HFFc6 (cell line): ENCODE data around the gene LXN. TPM values are rescaled to one million over a fixed set of nuclear protein-coding genes. Genes with fewer than 3 reads are reported as not detected.

ENCODE experiments used
- DNase-seq: peaks from one replicate; pipeline ENCODE4 v3.0.0-alpha.2; 2018
- H3K27ac Mint-ChIP-seq: 2 replicates; pipeline ENCODE4 v1.8.0; 2020; ENCODE audit warnings: mild to moderate bottlenecking, mixed read lengths
- H3K27me3 Mint-ChIP-seq: 2 replicates; pipeline ENCODE4 v1.8.0; 2021; ENCODE audit warnings: mild to moderate bottlenecking, moderate library complexity, mixed read lengths; ENCODE audit not compliant: insufficient read depth
- H3K36me3 Mint-ChIP-seq: 2 replicates; pipeline ENCODE4 v1.8.0; 2021; ENCODE audit warnings: low read depth, mixed read lengths
- H3K4me1 Mint-ChIP-seq: 2 replicates; pipeline ENCODE4 v1.8.0; 2020; ENCODE audit warnings: low read depth, mixed read lengths
- H3K4me3 Mint-ChIP-seq: 2 replicates; pipeline ENCODE4 v1.8.0; 2020; ENCODE audit warnings: mild to moderate bottlenecking, moderate library complexity, mixed read lengths
- H3K9me3 Mint-ChIP-seq: 2 replicates; pipeline ENCODE4 v1.8.0; 2020; ENCODE audit warnings: mild to moderate bottlenecking, mixed read lengths
- total RNA-seq, 6 experiments: library from RNA; stranded (reverse); fragmentation: NEBNext Ultra II Directional; extraction: Animal tissue kit (Norgen Biotek cat#: 25700); gene quantifications; 2 replicates in 1 of 6; 3 replicates in 5 of 6; pipeline ENCODE4 v1.2.3, GENCODE V29; 2021
- TF ChIP-seq, protein P1 (sequence below): fragments of 200-600 bp; sonication (generic); IDR thresholded peaks from 2 replicates; pipeline ENCODE4 v1.5.0; 2021; ENCODE audit warnings: antibody characterized with exemption, mild to moderate bottlenecking

LXN gene
- total RNA-seq, 6 experiments from 2014 or later: 12.2 to 18.8 (median 16.2) TPM

DNA sequence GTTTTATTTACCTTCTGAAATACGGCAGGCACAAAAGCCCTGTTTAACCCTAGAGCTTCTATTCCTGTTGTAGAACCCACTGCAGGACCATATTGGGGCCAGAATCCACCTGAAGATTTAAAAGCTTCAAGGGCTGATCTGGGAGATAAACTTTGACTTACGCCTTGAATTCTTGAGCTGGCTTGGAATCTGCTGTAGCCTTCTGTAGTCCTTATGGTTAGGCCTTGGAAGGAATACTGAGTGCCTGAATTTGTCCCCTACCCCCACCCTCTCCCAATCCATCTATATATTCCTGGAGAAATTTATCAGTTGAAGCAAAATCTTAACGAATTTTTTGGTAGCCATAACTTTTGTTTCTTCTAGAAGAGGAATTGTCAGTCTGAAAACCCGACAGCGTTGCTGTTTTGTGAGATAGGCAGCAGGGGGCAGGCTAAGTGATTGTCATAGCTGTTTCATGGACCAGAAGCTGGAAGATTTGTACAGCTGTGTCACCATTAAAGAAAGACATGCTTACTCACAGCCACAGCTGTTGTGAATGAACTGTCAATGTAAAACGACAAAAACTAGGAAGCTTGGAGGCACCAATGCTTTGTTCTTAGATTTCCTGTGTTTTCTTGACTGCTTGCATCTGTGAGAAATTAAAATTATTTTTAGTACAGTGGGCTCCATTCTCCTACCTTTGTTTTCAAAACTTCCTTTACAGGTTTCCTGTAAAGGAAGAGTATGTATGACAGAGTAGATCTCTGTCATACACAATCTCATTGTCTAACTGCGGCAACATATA, 12.8 kb downstream of the LXN start:
- Mint-ChIP-seq H3K36me3 (peaks cover 9% of the 10 kb centered on the region), H3K4me1 (peaks cover 8% of the 10 kb centered on the region), H3K27me3 (0 out of 2 replicates have a peak, but pooled peaks cover 2% of the 10 kb centered on the region), H3K27ac (peak overlapping the region; percentile 54; the same call in 1 of the 2 replicates), H3K4me3 (no peak overlapping the region), H3K9me3 (no peaks in the 10 kb centered on the region)
- TF ChIP-seq, protein P1, sequence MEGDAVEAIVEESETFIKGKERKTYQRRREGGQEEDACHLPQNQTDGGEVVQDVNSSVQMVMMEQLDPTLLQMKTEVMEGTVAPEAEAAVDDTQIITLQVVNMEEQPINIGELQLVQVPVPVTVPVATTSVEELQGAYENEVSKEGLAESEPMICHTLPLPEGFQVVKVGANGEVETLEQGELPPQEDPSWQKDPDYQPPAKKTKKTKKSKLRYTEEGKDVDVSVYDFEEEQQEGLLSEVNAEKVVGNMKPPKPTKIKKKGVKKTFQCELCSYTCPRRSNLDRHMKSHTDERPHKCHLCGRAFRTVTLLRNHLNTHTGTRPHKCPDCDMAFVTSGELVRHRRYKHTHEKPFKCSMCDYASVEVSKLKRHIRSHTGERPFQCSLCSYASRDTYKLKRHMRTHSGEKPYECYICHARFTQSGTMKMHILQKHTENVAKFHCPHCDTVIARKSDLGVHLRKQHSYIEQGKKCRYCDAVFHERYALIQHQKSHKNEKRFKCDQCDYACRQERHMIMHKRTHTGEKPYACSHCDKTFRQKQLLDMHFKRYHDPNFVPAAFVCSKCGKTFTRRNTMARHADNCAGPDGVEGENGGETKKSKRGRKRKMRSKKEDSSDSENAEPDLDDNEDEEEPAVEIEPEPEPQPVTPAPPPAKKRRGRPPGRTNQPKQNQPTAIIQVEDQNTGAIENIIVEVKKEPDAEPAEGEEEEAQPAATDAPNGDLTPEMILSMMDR: peak; percentile 86
- DNase-seq: peak; percentile 77

DNA sequence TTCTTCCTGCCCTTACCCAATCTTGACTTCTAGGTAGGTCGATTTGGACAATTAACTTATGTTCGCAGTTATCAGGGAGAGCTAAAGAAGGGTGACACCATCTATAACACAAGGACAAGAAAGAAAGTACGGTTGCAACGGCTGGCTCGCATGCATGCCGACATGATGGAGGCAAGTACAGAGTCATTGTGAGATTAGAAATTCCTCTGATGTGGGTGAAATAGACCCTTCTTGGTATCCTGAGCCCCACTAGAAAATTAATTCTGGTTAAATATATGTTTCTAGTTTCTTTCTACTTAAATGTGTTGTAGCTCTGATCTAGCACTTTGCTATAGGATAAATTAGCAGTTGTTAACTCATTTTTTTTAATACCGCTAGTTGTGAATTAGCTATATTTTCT, 13.6 kb downstream of the LXN start:
- peaks cover 8% of the 10 kb centered on the region for H3K4me1 Mint-ChIP-seq
- no peak overlapping the region for H3K4me3 Mint-ChIP-seq

GRCh38 chr3:158652463-158652862, 20.0 kb downstream of the LXN start:
- no peak for DNase-seq
- H3K4me1 Mint-ChIP-seq: no peaks in the 10 kb centered on the region
- H3K9me3 Mint-ChIP-seq: no peaks in the 10 kb centered on the region
- peaks cover 34% of the 10 kb centered on the region for H3K36me3 Mint-ChIP-seq
- 0 out of 2 replicates have a peak, but pooled peaks cover 2% of the 10 kb centered on the region for H3K27me3 Mint-ChIP-seq
- H3K4me3 Mint-ChIP-seq: no peak overlapping the region
- no peak overlapping the region for H3K27ac Mint-ChIP-seq
- TF ChIP-seq, protein P1: no peak

More for the DNA sequence above, 13.6 kb downstream of the LXN start:
- Mint-ChIP-seq H3K36me3 (peaks cover 9% of the 10 kb centered on the region), H3K27ac (no peak overlapping the region), H3K27me3 (0 out of 2 replicates have a peak, but pooled peaks cover 2% of the 10 kb centered on the region), H3K9me3 (no peaks in the 10 kb centered on the region)
- TF ChIP-seq, protein P1: no peak
- no peak for DNase-seq

DNA sequence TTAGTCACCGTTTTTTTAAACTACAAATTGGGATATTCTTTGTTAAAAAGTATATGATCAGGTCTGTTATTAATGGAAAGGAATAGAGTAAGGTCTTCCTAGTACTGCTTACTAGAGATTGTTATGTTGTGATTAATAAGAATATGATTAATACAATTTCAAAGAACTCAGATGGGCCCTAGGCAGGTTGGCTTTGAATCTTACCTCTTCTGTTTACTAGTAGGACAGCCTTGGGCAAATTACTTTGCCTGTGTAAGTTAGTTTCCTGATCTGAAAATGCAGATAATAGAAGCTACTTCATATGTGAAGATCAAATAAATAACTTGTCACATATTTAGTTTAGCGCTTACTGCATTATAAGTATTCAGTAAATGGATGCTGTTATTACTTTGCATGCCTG, 21.3 kb downstream of the LXN start:
- H3K4me1 Mint-ChIP-seq: peaks cover 5% of the 10 kb centered on the region
- no peaks in the 10 kb centered on the region for H3K9me3 Mint-ChIP-seq
- TF ChIP-seq, protein P1: no peak
- H3K27ac Mint-ChIP-seq: no peak overlapping the region
- no peak overlapping the region for H3K4me3 Mint-ChIP-seq
- DNase-seq: no peak
- H3K27me3 Mint-ChIP-seq: 0 out of 2 replicates have a peak, but pooled peaks cover 2% of the 10 kb centered on the region
- H3K36me3 Mint-ChIP-seq: peaks cover 34% of the 10 kb centered on the region

DNA sequence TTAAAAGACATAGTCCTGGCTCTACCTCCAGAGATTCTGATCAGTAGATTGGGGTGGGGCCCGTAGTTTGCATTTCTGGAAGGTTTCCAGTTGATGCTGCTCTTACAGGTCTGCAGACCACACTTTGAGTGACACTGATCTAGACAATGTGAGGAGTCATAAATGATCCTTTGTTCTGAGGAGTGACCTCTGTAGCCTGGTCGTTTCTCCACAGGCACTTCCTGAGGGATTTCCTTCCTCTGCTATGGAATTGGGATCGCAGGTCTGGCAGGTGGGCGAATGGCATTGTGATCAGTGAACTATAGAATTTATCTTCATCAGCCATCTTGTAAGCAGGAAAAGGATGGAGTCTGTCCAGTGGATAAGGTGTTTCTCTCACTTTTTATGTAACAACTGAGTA, 22.7 kb downstream of the LXN start:
- TF ChIP-seq, protein P1: no peak
- no peak overlapping the region for H3K27ac Mint-ChIP-seq
- H3K4me3 Mint-ChIP-seq: no peak overlapping the region
- H3K9me3 Mint-ChIP-seq: no peaks in the 10 kb centered on the region
- H3K27me3 Mint-ChIP-seq: no peaks in the 10 kb centered on the region
- H3K4me1 Mint-ChIP-seq: peaks cover 19% of the 10 kb centered on the region
- DNase-seq: no peak
- H3K36me3 Mint-ChIP-seq: peaks cover 26% of the 10 kb centered on the region
